Measurements from ENCODE around the gene TBX10. TPM values are rescaled to one million over a fixed set of nuclear protein-coding genes. Genes with fewer than 3 reads are reported as not detected.

The TBX10 gene
- total and polyA plus RNA-seq, 4 donors: not detected

DNA sequence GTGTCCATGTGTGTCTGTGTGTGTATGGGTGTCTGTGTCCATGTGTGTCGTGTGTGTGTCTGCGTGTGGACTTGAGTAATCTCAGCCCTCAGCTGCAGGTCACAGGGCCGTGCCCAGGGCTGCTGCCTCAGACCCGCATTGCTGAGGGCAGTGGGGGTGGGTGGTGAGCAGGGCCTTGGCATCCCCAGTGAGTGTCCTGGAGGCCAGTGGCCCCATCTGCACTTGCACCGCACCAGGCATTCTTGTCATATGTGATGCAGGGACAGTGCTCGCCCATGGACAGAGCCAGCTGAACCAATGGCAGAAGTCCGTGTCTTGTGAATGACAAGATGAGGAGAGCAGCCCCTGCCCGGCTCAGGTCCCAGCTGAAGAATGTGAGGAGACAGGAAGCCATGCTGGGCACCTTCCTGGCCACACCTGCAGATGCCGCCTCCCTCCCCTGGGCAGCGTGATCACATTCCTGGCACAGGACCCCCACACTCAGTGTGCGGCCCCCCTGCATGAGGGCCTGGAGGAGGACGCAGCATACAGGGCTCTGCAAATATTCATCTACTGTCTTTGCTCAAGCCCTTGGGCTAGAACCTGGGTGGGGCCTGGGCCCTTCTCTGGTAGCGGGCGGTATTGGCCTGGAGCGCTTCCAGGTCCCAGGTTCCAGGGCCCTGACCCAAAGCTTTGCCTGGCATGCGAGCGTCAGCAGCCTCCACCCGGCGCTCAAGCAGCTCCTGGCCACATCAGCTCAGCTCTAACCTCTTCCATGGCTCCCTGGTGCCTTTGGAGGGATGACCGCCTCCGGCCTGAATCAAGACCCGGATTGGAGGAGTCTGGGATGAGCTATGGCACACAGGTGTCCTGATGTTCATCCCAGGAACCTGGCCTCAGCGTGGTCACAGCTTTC, 31.0 kb upstream of the TBX10 start:
- ATAC-seq (ENCODE audit: insufficient read depth, low FRiP score): no peak
- no peak overlapping the region for H3K27ac ChIP-seq (ENCODE audit: low read depth in 1 of 2, low read length in 1 of 2)
- H3K9ac ChIP-seq (ENCODE audit: insufficient read depth in 1 of 2, low read length in 2 of 2): no peak overlapping the region
- WGBS, 2 donors: 78 to 89% methylated on average over 23 of the region's 23 CpGs
- no peaks in the 10 kb centered on the region for H3K36me3 ChIP-seq (ENCODE audit: control insufficient read depth in 4 of 4, insufficient read depth in 4 of 4, low read length in 4 of 4)
- peaks cover 0 to 15% (median 0%) of the 10 kb centered on the region in 5 donors for H3K4me1 ChIP-seq (ENCODE audit: control insufficient read depth in 5 of 5, insufficient read depth in 5 of 5, low read length in 5 of 5)
- H3K4me3 ChIP-seq: no peak overlapping the region
- H3K9me3 ChIP-seq (ENCODE audit: control insufficient read depth in 4 of 4, insufficient read depth in 3 of 4, low read length in 3 of 4): peaks cover 0 to 7% (median 0%) of the 10 kb centered on the region in 4 donors
- DNase-seq: no peak
- no peaks in the 10 kb centered on the region for H3K27me3 ChIP-seq (ENCODE audit: control insufficient read depth in 3 of 3, insufficient read depth in 3 of 3, low read length in 2 of 3)
- TF ChIP-seq, protein P1, sequence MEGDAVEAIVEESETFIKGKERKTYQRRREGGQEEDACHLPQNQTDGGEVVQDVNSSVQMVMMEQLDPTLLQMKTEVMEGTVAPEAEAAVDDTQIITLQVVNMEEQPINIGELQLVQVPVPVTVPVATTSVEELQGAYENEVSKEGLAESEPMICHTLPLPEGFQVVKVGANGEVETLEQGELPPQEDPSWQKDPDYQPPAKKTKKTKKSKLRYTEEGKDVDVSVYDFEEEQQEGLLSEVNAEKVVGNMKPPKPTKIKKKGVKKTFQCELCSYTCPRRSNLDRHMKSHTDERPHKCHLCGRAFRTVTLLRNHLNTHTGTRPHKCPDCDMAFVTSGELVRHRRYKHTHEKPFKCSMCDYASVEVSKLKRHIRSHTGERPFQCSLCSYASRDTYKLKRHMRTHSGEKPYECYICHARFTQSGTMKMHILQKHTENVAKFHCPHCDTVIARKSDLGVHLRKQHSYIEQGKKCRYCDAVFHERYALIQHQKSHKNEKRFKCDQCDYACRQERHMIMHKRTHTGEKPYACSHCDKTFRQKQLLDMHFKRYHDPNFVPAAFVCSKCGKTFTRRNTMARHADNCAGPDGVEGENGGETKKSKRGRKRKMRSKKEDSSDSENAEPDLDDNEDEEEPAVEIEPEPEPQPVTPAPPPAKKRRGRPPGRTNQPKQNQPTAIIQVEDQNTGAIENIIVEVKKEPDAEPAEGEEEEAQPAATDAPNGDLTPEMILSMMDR (IDR thresholded peaks at IDR 0.05; ENCODE audit: control extremely low read depth, extremely low read depth): no peak

DNA sequence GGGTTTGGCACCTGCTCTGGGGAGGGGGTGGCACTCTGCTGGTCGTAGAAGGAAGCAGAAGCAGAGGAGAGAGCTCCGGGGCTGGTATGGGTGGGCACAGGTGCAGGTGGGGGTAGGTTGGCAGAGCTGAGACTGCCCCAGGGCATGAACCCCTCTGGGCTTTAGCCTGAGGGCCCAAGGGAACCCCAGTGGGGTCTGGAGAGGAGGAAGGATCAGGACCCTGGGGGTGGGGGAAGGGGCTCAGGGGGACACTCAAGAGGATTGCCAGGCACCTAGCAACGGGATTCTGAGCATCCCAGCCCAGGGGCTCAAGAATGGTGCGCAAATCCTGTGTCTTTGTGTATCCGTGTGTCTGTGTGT, 28.6 kb upstream of the TBX10 start:
- no peak for DNase-seq
- H3K4me3 ChIP-seq: no peak overlapping the region

DNA sequence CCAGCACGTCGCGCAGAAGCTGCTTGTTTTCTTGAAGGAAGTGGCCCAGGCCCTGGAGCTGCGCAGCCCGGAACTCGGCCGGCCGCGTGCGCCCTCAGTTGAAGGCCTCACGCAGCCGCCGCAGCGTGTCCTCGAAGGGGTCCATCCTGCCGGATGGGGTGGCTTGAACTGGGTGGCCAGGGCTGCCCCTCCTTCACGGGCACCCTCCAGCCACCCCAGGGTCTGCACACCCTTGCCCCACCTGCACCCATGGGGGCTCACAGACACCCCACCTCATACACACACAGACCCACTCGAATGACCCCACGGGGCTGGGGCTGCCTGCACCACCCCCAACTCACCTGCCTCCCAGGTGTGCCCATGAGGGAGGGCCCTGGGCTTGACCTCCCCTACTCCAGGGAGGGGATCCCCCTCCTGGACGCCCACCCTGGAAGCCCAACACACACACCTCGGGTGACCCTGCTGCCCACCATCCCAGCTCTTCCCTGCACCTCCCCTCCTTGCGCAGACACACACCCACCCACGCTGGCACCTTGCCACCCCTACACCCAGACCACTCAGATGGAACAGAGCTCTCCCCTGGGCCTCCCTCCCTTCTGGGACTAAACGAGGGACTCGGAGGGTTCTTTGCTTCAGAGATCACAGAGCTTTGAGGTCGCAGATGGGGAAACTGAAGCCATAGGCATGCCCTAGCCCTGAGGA, 28.1 kb upstream of the TBX10 start:
- TF ChIP-seq, protein P1 (IDR thresholded peaks at IDR 0.05; ENCODE audit: control extremely low read depth, extremely low read depth): no peak
- DNase-seq (no peak), ATAC-seq (ENCODE audit: insufficient read depth, low FRiP score) (no peak)
- no peaks in the 10 kb centered on the region for H3K36me3 ChIP-seq (ENCODE audit: control insufficient read depth in 4 of 4, insufficient read depth in 4 of 4, low read length in 4 of 4)
- H3K27ac ChIP-seq (ENCODE audit: low read depth in 1 of 2, low read length in 1 of 2): no peak overlapping the region
- WGBS, 2 donors: 81 to 82% methylated on average over 26 of the region's 26 CpGs
- H3K4me3 ChIP-seq: no peak overlapping the region
- no peak overlapping the region for H3K9ac ChIP-seq (ENCODE audit: insufficient read depth in 1 of 2, low read length in 2 of 2)
- H3K4me1 ChIP-seq (ENCODE audit: control insufficient read depth in 5 of 5, insufficient read depth in 5 of 5, low read length in 5 of 5): no peaks in the 10 kb centered on the region
- H3K27me3 ChIP-seq (ENCODE audit: control insufficient read depth in 3 of 3, insufficient read depth in 3 of 3, low read length in 2 of 3): no peaks in the 10 kb centered on the region
- H3K9me3 ChIP-seq (ENCODE audit: control insufficient read depth in 4 of 4, insufficient read depth in 3 of 4, low read length in 3 of 4): peaks cover 0 to 5% (median 0%) of the 10 kb centered on the region in 4 donors

More for the DNA sequence above, 28.6 kb upstream of the TBX10 start:
- 60 to 70% methylated on average over 5 of the region's 5 CpGs for WGBS, 2 donors
- H3K4me1 ChIP-seq (ENCODE audit: control insufficient read depth in 5 of 5, insufficient read depth in 5 of 5, low read length in 5 of 5): no peaks in the 10 kb centered on the region
- no peak for ATAC-seq (ENCODE audit: insufficient read depth, low FRiP score)
- H3K9ac ChIP-seq (ENCODE audit: insufficient read depth in 1 of 2, low read length in 2 of 2): no peak overlapping the region
- H3K9me3 ChIP-seq (ENCODE audit: control insufficient read depth in 4 of 4, insufficient read depth in 3 of 4, low read length in 3 of 4): peaks cover 0 to 5% (median 0%) of the 10 kb centered on the region in 4 donors
- no peak overlapping the region for H3K27ac ChIP-seq (ENCODE audit: low read depth in 1 of 2, low read length in 1 of 2)
- H3K27me3 ChIP-seq (ENCODE audit: control insufficient read depth in 3 of 3, insufficient read depth in 3 of 3, low read length in 2 of 3): no peaks in the 10 kb centered on the region
- H3K36me3 ChIP-seq (ENCODE audit: control insufficient read depth in 4 of 4, insufficient read depth in 4 of 4, low read length in 4 of 4): no peaks in the 10 kb centered on the region
- TF ChIP-seq, protein P1 (IDR thresholded peaks at IDR 0.05; ENCODE audit: control extremely low read depth, extremely low read depth): no peak

Data from lung (tissue), 12 donors.